HG03196 (cell line): ENCODE results near the gene LDLRAP1.
"Not testable (repeated sequence)": the region's sequence is repeated elsewhere in the genome, so short reads cannot be mapped to it uniquely, and the experiment has no call there.

Experiments used
- ATAC-seq: cut with Tn5 transposase; IDR thresholded peaks from one replicate; pipeline ENCODE4 v1.9.1; 2021; ENCODE audit not compliant: unreplicated experiment

Gene LDLRAP1

GRCh38 chr1:25543425-25544242, at the start of gene LDLRAP1:
TSS of gene LDLRAP1 (plus strand) at chr1:25543606. CDS start at chr1:25543699, 93 bp downstream.
- peak; percentile 78 for ATAC-seq

GRCh38 chr1:25494952-25495351, 48.5 kb upstream of the LDLRAP1 start:
- no peak for ATAC-seq

DNA sequence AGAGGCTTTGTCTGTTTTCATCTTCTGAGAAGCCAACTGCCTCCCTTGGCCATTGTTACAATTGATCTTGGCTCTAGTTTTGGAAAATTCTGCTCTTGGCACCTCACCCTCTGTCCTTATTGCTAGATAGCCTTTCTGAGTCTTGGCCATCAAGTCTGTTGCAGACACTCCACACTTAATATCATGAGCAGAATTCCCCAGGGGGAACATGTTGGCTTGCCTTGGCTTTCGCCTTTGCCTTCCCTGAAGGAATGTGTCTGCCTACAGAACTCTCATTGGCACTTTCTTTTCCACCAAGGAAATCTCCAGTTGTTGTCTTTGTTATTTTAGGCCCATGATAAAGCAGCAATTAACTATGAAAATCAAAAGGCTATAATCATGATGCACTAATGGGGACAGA, 42.7 kb upstream of the LDLRAP1 start:
- no peak for ATAC-seq

- no peak for ATAC-seq
Observed at GRCh38 chr1:25501235-25502058, 42.0 kb upstream of the LDLRAP1 start.

DNA sequence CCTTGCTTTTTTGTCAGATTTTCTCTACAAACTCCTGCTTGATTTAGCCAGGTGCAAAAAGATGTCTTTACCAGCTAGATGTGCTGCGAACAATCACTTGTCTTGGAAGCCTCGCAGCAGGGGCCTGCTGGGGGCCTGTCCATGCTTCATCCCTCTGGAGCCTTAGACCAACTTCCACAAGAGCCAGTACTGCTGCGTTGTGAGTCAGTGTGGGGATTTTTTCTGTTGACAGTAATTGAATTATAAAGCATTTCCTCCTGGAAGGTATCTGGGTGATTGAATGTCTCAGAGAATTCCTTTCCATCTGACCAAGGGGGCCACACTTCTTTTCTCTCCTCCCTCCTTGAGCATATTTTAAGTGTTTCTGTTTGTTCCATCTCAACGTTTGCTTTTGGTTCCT, 40.4 kb upstream of the LDLRAP1 start:
- ATAC-seq: no peak

DNA sequence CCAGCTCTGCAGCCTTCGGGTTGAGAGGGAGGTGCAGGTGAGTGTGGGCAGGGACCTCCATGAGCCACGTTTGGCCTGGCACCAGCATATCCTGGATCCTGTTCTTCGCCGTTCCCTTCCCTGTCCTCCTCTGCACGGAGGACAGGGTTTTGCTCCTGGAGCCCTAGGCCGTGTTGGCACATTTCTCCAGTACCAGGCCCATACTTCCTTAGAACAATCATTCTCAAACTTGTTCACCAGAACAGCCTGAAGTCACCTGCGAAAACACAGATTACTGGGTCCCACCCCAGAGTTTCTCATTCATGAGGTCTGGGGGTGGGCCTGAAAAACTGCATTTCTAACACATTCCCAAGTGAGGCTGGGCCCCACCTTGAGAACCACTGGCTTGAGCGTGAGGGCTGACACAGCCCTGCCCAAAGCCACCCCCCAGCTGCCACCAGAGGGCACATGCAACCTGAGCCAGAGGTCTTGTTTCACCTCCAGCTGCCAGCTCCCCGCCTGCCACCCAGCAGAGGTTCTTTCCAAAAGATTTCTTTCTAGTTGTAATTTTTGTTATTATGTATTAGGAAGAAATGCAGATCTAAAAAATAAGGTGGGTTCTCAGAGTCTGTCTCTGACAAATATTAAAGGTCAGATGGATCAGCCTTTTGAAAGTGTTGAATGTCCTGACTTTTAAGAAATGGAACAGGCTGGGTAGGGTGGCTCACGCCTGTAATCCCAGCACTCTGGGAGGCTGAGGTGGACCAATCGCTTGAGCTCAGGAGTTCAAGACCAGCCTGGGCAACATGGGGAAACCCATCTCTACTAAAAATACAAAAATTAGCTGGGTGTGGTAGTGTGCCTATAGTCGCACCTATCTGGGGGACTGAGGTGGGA, 39.6 kb upstream of the LDLRAP1 start:
- no peak for ATAC-seq

DNA sequence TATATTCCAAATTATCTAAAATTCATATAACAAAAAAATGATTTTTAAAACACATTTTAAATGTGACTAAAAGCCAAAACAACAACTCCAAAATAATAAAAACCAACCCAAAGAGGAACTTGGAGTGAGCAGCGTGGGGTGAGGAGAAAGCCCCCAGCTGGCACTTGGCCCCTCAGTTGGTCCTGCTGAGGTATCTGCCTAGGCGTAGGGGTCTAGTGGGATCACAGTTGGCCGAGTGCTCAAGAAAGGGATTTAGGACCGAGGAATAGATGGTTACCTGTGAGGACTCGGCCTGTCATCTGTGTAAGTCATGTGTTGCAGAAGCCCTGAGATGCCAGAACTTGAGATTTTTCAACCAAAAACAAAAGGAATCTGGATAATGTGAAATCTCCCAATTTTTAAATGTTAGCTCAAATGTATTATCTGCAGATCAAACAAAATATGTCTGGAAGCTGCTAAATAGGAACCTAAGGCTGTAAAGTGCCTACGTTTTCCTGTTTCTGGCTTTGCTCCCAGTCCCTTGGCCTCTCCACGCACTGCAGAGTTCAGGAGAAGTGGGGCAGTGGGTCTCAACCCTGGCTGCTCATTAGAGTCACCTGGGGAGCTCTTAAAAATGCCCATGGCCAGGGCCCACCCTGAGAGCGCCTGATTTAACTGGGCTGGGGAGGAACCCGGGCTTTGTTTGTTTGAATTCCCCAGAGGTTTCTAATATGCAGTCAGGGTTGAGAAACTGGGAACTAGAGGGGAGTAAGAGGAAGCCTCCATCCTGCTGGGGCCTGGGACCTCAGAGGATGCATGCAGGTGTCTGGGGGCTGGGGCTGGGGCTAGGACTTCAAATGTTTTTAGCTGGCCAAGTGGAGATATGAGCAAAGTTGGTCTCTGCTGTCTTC, 38.5 kb upstream of the LDLRAP1 start:
- no peak for ATAC-seq

DNA sequence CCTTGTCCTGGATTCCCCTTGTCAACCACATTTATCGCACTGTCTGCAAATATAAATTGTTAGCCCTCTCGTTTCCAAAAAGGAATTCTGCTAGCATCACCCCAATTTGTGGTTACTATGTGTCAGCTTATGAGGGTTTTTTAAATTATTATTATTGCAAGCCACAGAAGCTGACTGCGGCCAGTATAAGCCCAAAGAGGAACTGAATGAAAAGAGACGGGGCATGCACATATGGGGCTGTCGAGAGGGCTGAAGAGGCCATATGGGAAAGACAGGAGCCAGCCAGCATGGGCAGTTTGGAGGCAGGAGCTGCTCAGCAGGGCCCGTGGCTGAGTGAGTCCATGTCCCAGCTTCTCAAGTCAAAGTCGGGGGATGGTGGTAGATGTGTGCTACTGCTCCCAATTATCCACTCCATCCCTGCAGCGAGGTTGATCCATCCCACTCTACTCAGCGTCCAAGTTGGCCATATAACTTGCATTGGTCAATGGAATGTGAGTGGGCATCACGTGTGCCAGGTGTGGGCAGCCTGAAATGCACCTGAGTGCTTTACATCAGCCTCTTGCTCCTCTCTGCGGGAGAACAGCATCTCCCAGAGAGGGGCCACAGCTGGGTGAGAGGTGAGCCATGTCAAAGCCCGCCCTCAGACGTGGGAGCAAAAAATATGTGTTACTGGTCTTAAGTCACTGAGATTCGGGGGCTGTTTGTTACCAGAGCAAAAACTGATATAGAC, 37.6 kb upstream of the LDLRAP1 start:
- ATAC-seq: no peak

GRCh38 chr1:25506566-25507463, 36.6 kb upstream of the LDLRAP1 start:
- ATAC-seq: not testable (repeated sequence)

DNA sequence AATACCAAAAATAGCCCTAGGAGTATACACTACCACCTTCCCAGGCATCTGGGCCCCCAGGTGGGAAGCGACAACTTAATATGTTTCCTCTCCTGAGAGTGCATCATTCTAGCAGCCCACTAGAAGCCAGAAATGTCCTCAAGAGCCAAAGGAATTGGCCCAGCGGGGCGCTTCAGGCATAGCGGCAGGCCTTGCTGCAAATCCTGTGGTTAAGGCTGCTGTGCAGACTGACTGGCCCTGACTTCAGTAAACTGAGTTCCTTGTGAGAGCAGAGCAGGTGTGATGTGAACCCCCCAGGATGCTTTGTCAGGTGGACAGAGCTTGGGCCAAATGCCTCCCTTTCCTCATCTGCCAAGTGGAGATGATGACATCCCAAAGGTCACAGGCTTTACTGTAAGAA, 29.7 kb upstream of the LDLRAP1 start:
- no peak for ATAC-seq

- no peak for ATAC-seq
Observed at GRCh38 chr1:25515033-25515432, 28.4 kb upstream of the LDLRAP1 start.

DNA sequence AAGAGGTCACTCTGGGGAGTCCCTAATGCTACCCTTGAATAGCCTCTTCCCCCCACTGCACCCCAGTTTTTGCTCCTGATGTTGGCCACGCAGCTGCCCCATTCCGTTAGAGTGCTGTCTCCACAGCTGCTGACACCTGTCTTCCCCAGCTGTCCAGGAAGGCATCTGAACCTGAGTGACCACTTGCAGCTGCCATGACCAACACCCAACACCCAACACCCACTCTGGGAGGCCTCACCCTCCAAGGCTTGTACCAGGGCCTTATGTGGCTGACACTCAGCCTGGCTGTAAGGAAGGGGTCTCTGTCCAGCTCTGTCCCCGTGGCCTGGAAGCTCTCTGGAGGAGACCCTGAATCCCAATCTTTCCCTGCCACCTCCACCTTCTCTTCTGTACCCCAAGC, 26.7 kb upstream of the LDLRAP1 start:
- ATAC-seq: no peak

DNA sequence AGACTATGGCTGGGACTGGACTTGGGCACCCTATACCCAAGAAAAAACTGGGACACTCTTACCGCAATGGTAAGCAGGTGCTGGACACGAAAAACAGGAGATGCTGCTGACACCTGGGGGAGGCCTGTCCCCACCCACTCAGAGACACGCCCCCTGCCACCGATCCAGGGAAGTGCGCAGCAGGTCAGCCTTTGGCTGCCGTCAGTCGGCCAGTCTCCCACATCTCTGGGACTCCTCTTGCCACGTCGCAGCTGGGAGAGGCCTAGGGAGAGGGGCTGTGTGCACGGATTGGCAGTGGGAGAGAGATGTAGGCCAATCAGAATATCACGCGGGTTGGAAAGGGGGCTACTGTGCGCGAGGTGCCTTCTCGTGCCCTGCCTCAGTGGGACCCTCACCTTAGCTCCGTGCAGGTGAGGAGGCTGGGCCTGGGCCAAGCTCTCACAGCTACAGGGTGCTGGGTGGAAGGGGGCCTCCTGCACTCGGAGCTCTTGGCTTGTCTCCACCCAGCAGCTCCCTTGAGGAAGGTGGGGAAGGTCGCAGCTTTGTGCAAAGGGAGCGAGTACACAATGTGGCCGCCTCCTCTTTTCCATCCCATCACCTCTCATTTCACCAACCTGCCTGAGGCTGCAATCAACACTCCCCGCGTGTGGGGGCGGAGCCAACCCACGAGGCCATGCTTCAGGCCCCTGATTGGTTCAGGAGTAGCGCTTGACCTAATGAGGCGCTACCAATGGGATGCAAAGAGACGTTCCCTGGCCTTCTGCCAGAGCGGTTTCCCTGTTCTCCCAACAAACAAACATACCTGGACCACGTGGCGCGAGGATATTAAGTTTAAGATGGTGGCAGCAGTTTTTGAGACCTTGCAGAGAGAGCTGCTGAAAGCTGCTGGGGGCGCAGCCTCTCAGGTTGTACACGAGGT, 25.7 kb upstream of the LDLRAP1 start:
- ATAC-seq: no peak

GRCh38 chr1:25519624-25520023, 23.8 kb upstream of the LDLRAP1 start:
- no peak for ATAC-seq

DNA sequence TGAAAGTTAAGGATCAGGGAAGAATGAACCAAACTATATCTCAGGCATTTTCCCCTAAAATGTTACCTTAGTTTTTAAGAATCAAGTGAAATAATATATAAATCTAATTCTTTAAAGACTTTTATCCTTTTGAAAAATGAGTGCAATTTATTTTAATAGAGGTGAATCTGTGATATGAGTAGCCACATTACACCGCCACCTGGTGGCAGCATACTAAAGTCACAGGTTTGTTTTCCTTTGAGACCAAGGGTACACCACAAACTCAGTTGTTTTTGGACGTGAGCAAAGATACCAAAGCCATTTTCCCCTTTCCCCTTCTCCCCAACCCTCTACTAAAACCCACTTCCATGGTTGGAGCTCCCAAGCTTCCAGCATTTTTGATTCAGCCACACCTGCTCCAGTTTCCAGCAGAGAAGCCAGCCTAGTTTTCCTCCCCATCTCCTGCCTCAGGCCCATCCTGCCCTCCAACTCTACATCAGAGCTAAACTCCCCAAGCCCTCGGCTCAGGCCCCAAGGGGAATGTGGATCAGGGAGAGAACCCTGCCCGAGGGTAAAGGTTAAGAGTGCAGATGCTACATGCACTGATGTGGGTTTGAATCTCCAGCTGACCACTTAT, 22.9 kb upstream of the LDLRAP1 start:
- no peak for ATAC-seq

DNA sequence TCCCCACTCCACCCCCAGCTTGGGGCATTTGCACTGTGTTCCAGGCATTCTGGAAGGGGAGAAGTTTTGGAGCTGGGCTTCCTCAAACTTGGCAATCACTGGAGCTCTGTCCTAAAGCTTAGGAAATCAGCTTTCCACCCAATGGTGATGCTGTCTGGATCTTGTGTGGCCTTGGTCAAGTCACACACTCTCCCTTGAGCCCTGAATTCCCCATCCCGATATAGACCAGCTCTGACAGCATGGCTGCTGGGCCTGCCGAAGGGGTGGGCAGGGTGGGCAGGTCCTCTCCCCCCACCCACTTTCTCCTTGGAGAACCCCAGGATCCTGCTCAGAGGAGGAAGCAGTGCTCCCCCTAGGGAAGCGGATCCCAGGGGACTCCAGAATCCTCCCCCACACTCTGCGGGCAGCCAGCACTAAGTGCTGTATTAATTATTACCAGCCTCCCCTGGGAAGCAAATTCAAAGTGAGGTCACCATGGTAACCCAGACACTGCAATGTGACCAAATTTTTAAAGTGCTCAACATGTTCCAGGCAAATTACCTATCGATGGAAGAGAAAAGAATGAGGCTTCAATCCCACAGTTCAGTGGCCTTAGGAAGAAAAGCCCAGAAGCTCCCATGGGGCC, 21.3 kb upstream of the LDLRAP1 start:
- ATAC-seq: no peak

DNA sequence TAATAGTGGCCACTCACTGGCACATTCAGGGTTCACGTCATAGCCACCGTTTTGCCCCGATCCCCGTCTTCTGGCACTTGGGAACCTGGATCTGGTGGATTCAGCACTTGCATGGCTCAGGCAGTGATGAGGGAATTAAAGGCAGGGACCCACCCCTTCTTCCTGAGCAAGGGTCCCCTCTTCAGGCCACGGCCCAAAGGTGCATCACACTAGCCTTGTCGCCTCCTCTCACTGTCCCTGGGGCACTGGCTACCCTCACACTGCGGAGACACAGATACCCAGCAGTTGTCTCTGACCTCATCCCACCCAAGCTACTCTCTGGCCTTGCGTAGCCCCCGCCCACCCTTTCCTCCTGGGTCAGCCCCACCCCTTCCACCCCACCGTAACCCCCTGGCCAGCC, 19.9 kb upstream of the LDLRAP1 start:
- ATAC-seq: no peak
